Measurements from ENCODE around the gene ZBTB25.

The ZBTB25 gene

GRCh38 chr14:64541972-64542835 is 38.6 kb upstream of the ZBTB25 start:
- no peak for TF ChIP-seq CTCF (conservative IDR thresholded peaks at IDR 0.05)
- H3K27ac ChIP-seq = no peak overlapping the region

- no peak for TF ChIP-seq CTCF (conservative IDR thresholded peaks at IDR 0.05)
- no peak overlapping the region for H3K27ac ChIP-seq
Measured at GRCh38 chr14:64541261-64541971, 37.8 kb upstream of the ZBTB25 start.

- peak within 1 kb of the TSS; percentile 68 for H3K27ac ChIP-seq
- TF ChIP-seq CTCF (conservative IDR thresholded peaks at IDR 0.05) = peak; percentile 81
Measured at GRCh38 chr14:64540208-64541202, 36.9 kb upstream of the ZBTB25 start, which contains the start of gene HSPA2. Gene HSPA2 (plus strand): TSS chr14:64540741. CDS start chr14:64540850, 109 bp downstream.

- TF ChIP-seq CTCF (conservative IDR thresholded peaks at IDR 0.05) = no peak
- no peak overlapping the region for H3K27ac ChIP-seq
Measured at GRCh38 chr14:64536488-64537245, 33.0 kb upstream of the ZBTB25 start.

GRCh38 chr14:64531567-64531966 is 27.9 kb upstream of the ZBTB25 start:
- H3K27ac ChIP-seq = no peak overlapping the region
- no peak for TF ChIP-seq CTCF (conservative IDR thresholded peaks at IDR 0.05)

- no peak overlapping the region for H3K27ac ChIP-seq
- no peak for TF ChIP-seq CTCF (conservative IDR thresholded peaks at IDR 0.05)
Measured at GRCh38 chr14:64525354-64525753, 21.7 kb upstream of the ZBTB25 start.
